HG03095 (cell line): ENCODE measurements around the gene TES.
"Not testable (repeated sequence)": the region's sequence is repeated elsewhere in the genome, so short reads cannot be mapped to it uniquely, and the experiment has no call there.

Experiments used
- ATAC-seq: cut with Tn5 transposase; IDR thresholded peaks from one replicate; pipeline ENCODE4 v1.9.1; 2021; ENCODE audit warnings: moderate library complexity; ENCODE audit not compliant: unreplicated experiment

TES gene

DNA sequence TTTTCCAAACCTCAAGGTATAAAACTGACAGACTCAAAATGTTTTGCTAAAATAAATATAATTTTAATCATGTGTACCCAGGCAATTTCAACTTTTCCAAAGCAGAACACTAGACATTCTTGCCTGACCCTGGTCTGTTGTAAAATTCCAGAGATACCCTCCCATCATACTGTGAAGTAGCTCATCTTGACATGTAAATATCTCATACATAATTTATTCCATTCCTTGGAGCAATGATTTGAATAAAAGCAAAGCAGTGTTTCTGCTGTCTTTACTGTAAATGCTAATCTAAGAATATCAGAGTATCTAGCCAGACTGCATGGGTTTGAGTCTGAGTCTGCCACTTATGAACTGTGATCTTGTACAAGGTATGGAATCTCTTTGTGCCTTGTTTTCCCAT is 68.9 kb downstream of the TES start:
- ATAC-seq: no peak

DNA sequence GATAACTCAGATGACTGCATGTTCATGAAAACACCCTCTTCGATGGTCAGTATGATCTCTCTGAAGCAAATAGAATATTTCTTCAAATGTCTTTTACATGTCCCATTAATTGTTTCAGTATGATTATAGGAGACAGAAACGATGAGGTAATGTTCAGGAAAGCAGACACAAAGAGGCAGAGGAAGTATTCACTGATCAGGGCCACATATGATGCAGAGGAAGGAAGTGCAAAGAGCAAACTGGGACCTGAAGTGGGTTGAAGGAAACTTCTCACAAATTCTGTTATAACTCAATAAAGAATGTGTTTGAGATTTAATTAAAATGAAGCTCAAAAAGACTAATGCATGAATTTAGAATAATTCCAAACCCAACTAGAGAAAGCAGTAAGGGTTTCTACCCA is 70.5 kb downstream of the TES start:
- ATAC-seq: no peak

DNA sequence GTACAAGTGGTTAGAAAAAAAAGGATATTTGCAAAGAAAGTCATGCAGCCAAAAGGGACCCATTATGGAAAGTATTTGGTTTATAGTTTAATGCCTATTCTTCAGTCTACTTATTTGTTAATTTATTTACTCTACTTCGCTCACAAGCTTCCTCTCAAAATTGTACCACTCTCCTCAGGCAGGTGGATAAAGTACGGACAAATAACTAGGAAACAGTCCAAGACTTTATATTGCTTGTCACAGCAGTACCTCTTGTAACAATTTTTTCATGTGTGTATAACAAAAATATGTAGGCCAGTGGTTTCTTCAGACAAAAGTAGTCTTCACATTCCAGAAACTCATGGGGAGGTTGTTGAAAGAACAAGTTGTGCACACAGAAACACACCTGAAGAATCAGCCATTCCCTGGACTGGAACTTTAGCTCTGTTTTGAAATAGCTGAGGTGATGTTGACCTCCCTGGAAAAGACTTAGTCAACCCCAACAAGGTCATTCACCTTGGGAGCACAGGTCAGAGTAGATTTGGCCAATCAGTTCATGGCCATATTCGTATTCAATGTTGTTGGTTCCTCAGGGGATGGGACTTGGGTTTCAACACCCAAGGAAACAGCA is 73.4 kb downstream of the TES start:
- ATAC-seq: no peak

DNA sequence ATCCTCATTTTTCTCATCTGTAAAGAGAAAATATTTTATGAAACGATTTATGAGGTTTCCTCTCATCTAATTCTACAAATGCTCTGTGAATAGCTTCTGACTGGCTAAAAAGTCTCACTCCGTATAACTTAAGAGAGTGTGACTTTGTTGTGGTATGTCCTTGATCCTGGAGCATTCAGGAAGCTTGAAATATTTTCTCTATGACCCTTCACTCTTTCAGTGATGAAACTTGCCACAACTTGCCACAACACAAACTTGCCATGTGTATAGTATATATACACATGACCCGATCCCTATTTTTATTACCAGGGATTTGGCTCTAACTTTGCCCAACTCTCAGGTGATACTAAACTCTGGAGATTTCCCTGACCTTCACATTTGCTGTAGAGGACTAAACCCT is 74.1 kb downstream of the TES start:
- ATAC-seq: no peak

DNA sequence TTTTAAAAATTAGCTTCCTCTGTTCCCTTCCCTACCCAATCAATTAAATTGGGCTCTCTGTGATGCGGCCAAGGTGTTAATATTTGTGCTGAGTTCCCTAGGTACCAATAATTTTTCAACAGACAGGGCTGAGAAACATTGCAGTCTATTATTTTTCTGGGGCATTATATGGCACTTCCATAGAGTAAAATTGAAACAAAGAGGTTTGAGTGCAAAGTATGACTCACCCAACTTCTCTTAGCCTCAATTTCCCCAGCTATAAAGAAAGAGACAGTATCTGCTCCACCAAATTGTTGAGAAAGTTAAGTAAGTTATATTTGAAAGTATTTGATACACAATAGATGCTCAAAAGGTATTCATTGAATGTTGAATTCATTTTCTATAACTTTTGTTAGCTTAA is 74.9 kb downstream of the TES start:
- no peak for ATAC-seq

DNA sequence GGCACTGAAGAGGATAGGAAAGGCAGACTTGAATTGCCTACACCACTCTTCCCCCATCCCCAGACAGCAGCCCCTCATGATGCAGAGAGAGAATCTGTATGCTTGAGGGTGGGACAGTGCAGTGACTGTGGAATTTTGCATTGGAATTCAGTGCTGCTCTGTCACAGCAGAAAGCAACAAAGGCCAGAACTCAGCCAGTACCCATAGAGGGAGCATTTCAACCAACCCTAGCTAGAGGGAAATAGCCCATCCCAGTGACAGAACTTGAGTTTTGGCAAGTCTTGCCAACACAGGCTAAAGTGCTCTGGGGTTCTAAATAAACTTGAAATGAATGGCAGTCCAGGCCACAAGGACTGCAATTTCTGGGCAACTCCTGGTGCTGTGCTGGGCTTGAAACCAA is 80.4 kb downstream of the TES start:
- no peak for ATAC-seq

DNA sequence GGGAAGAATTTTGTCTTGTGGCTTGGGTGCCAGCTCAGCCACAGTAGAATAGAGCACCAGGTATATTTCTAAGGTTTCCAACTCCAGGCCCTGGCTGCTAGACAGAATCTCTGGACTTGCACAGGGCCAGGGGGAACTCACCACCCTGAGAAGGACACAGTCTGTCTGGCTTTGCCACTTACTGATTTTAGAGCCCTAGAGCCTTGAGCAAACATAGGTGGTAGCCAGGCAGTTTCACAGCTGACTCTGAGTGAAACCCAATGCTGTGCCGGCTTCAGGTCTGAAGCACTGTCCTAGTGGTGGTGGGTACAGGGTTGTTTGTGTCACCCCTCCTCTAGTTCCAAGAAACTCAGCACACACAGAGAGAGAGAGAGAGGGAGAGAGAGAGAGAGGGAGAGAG is 81.6 kb downstream of the TES start:
- no peak for ATAC-seq

DNA sequence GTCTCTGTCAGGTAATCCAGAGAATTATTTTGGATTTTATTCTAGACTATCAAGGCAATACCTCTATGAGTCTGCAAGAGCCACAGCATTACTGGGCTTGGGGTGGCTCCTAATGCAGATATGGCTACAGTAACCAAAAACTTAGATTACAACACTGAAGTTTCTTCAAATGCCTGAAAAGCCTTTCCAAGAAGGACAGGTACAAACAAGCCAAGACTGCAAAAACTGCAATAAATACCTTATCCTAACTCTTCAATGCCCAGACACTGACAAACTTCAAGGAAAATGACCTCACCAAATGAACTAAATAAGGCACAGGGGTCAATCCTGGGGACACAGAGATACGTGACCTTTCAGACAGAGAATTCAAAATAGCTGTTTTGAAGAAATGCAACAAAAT is 82.0 kb downstream of the TES start:
- ATAC-seq: no peak

DNA sequence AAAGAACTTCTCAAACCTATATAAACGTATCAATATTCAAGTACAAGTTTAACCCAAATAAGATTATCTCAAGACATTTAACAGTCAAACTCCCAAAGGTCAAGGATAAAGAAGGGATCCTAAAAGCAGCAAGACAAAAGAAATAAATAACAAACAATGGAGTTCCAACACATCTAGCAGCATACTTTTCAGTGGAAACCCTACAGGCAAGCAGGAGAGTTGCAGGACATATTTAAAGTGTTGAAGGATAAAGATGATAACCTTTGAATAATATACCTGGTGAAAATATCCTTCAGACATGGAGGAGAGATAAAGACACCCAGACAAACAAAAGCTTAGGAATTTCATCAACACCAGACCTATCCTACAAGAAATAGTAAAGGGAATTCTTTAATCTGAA is 82.8 kb downstream of the TES start:
- ATAC-seq: no peak

DNA sequence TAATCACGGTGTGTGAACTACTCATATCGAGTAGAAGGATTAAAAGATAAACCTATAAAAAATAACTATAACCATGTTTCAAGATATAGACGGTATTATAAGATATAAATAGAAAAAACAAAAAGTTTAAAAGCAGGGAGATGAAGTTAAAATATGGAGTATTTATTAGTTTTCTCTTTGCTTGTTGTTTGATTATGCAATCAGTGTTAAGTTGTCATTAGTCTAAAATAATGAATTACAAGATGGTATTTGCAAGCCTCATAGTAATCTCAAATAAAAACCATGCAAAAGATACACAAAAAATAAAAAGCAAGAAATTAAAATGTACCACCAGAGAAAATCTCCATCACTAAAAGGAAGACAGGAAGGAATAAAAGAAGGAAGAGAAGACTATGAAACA is 83.3 kb downstream of the TES start:
- no peak for ATAC-seq

DNA sequence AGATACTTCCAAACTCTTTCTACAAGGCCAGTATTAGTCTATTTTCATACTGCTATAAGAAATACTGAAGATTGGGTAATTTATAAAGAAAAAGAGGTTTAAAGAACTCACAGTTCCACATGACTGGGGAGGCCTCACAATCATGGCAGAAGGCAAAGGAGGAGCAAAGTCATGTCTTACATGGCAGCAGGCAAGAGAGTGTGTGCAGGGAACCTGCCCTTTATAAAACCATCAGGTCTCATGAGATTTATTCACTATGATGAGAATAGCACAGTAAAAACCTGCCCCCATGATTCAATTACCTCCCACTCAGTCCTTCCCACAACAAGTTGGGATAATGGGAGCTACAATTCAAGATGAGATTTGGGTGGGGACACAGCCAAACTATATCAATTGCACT is 85.6 kb downstream of the TES start:
- not testable (repeated sequence) for ATAC-seq

DNA sequence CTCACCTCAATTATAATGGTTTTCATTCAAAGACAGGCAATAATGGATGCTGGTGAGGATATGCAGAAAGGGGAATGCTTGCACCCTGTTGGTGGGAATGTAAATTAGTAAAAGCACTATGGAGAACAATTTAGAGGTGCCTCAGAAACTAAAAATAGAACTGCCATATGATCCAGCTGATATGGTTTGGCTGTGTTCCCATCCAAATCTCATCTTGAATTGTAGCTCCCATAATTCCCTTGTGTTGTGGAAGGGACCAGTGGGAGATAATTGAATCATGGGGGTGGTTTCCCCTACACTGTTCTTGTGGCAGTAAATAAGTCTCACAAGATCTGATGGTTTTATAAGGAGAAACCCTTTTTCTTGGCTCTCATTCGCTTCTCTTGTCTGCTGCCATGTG is 87.7 kb downstream of the TES start:
- no peak for ATAC-seq

DNA sequence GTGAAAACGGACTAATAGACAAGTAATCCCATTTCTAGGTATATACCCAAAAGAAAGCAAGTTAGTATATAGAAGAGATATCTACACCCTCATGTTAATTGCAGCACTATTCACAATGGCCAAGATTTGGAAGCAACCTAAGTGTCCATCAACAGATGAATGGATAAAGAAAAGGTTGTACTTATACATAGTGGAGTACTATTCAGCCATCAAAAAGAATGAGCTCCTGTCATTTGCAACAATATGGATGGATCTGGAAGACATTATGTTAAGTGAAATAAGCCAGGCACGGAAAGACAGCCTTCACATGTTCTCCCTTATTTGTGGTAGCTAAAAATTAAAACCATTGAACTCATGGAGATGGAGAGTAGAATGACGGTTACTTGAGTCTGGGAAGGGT is 88.2 kb downstream of the TES start:
- ATAC-seq: no peak

DNA sequence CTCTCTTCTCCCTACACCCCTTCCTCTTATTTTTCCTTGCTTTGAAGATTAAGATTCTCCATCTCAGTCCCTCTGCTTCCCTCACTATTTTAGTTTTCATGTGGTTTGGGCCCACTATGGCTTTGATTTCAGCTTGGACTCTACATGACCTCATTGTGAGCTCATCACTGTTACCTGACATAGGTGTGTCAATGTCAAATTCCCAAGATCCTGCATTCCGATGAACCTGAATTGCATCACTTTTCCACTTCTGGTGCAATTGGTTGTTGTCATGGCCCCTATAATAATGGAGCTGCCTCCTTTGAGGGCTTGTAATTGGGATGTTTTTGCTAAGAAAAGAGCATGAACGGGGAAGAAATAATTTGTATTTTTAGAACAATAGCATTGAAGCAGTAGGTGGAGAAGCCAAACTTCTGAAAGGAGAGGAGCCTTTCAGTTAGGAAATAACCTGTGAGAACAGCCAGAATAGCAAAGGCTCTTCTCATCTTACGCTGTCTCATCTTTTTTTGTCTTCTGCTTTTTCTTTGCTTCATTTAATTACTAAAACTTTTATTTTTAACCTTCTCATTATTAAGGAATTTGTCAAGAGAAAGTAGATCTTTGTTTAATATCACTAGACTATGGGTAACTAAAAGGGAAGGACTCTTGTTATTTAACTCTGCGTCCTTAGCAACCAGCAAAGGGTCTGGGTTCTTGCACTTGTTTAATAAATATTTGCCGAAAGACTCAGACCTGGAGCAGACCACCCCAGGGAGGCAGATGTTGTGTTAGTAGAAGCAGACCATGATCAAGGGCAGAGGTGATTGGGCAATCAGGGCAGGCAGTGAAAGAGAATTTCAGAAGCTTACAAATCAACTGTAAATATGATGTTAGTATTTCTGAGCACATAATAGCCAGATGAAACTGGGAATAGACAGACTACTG is 95.4 kb downstream of the TES start:
- ATAC-seq: no peak

DNA sequence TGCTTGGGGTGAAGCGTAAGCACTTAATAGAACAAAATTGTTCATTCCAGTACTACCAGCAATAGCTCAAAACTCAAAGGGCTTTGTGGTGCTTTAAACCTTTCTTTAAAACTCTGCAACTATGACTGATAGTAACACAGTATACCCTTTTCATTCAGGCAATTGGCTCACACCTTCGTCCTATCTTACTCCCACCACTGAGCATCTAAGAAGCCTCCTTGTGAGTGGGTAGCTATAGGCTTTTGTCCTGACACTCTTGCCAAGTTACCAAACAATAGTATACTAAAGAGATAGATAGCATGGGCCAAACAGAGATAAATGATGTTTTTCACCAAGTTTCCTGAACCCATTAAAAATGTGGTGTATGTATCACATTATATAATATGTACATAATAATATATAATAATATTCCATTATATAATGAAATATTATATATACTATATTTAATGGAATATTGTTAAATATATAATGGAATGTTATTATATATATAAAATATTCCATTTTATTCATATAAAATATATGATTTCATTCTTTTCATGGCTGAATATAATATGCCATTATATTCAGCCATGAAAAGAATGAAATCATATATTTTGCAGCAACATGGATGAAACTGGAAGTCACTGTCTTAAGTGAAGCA is 96.2 kb downstream of the TES start:
- ATAC-seq: no peak

DNA sequence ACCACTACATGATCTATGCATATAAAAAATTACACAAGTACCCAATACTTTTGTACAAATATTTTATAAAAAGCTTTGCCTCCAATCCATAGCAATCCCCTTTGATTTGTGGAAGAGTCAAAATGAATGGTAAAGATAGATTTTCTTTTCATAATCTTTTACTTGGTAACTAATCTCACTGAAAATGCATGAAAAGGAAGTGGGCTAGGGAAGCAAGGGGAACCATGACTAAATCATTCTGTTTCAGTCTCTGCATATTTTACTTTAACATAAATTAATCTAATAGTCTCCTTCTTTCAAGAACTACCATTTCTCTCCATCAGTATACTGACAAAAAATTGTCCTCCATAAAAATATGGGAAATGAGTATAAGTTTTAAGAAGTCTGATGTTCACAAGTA is 96.9 kb downstream of the TES start:
- no peak for ATAC-seq
